ENCODE measurements around the gene SMIM3. TPM values are rescaled to one million over a fixed set of nuclear protein-coding genes. Genes with fewer than 3 reads are reported as not detected.

Gene SMIM3
- total and polyA plus RNA-seq, 2 of the 4 experiments (the other 2 are of a cell fraction): 37.5 to 53.4 TPM

DNA sequence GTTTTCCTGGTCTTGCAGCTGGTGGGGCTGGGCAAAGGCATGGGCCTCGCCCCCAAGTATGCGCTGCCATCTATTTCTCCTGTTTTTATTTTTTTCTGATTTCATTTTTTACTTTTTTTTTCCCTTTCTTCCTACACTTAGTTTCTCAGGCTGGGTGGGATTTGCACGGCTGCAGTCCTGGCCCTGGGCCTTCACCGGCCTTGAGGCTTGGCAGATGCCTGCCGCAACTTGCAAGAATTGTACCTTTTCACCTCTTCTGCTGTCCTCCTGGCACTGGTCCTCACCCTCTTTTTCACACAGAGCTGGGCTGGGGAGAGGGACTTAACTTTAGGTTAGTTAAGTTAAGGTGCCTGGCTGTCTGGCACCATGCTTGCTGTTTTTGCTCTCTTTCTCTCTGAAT lies 57.5 kb downstream of the SMIM3 start:
- in situ Hi-C loops (cut with MboI; ENCODE audit: low sequenced_read_pairs) (no loop called here), dilution Hi-C loops (cut with HindIII; ENCODE audit: low sequenced_read_pairs, unreplicated experiment) (no loop called here), intact Hi-C loops (cut with micrococcal nuclease) (no loop called here)
- 64% methylated on average over 3 of the region's 5 CpGs; no CpG with 5 or more reads in 1 of the 2 experiments for WGBS, 2 experiments (ENCODE audit: extremely low coverage in 2 of 2, insufficient read length in 1 of 2)
- Histone ChIP-seq H4K8ac (ENCODE audit: low read depth in 2 of 2, low read length in 2 of 2) (no peak overlapping the region), H3K79me1 (ENCODE audit: low read depth in 1 of 2, low read length in 2 of 2) (no peaks in the 10 kb centered on the region), H3K4ac (ENCODE audit: low read depth, low read length) (no peak overlapping the region), H3K27me3 (ENCODE audit: control insufficient read depth, insufficient read depth, low read length) (peaks cover 21% of the 10 kb centered on the region), H3K56ac (ENCODE audit: extremely low read depth, insufficient read depth, low read length) (no peak overlapping the region), H2BK15ac (ENCODE audit: low read depth, low read length) (no peak overlapping the region), H2AFZ (replicated peaks; ENCODE audit: low read length, poor library complexity) (no peak overlapping the region), H3K23ac (ENCODE audit: low read depth, low read length) (no peak overlapping the region), H3K4me2 (ENCODE audit: low read depth, low read length) (no peak overlapping the region), H3K4me1 (ENCODE audit: control insufficient read depth, insufficient read depth, low read length) (no peaks in the 10 kb centered on the region), H2AK9ac (replicated peaks; ENCODE audit: low read depth, low read length, poor library complexity) (no peak overlapping the region), H2AK5ac (ENCODE audit: low read depth, low read length) (no peak overlapping the region), H4K91ac (ENCODE audit: insufficient read depth, low read depth, low read length) (no peak overlapping the region), H4K5ac (ENCODE audit: low read depth, low read length) (no peak overlapping the region), H2BK20ac (ENCODE audit: low read depth, low read length) (no peak overlapping the region), H3K27ac (ENCODE audit: insufficient read depth, low read length) (no peak overlapping the region), H2BK5ac (ENCODE audit: low read depth, low read length, poor library complexity, severe bottlenecking) (no peak overlapping the region), H3K36me3 (ENCODE audit: control insufficient read depth, insufficient read depth, low read length) (no peaks in the 10 kb centered on the region), H3K4me3 (ENCODE audit: insufficient read depth, low read depth, low read length) (no peak overlapping the region), H3K9me1 (ENCODE audit: insufficient read depth, low read length) (no peaks in the 10 kb centered on the region), H3K9me3 (ENCODE audit: control insufficient read depth, insufficient read depth, low read length) (peaks cover 9% of the 10 kb centered on the region), H4K20me1 (ENCODE audit: insufficient read depth, low read length) (no peaks in the 10 kb centered on the region), H3K14ac (replicated peaks; ENCODE audit: low read depth, low read length) (no peak overlapping the region), H3K18ac (ENCODE audit: low read depth, low read length) (no peak overlapping the region), H2BK120ac (ENCODE audit: low read depth, low read length) (no peak overlapping the region), H3K9ac (ENCODE audit: low read depth, low read length) (no peak overlapping the region)
- ATAC-seq (ENCODE audit: low read depth) (no peak), DNase-seq (no peak)
- BruUV-seq (replicated peaks): no TSS peak
- POLR2A ChIA-PET (ENCODE audit: unreplicated experiment): no interaction called here
- TF ChIP-seq MXI1 (IDR thresholded peaks at IDR 0.05; ENCODE audit: borderline replicate concordance, low read depth, low read length) (no peak), CHD1 (IDR thresholded peaks at IDR 0.05; ENCODE audit: low read depth, low read length) (no peak), RAD21 (IDR thresholded peaks at IDR 0.05; ENCODE audit: low read length) (no peak), POLR2A (IDR thresholded peaks at IDR 0.05; ENCODE audit: low read depth, low read length) (no peak), CEBPB (IDR thresholded peaks at IDR 0.05; ENCODE audit: low read depth, low read length) (no peak), MAFK (IDR thresholded peaks at IDR 0.05; ENCODE audit: low read depth, low read length) (no peak), NFE2L2 (IDR thresholded peaks at IDR 0.05; ENCODE audit: low read depth, low read length) (no peak), SMC3 (IDR thresholded peaks at IDR 0.05; ENCODE audit: low read depth, low read length) (no peak), MAZ (IDR thresholded peaks at IDR 0.05; ENCODE audit: borderline replicate concordance, low read depth, low read length) (no peak), FOS (IDR thresholded peaks at IDR 0.05; ENCODE audit: low read depth, low read length) (no peak), RCOR1 (IDR thresholded peaks at IDR 0.05; ENCODE audit: insufficient replicate concordance, low read length) (no peak)
- TF ChIP-seq, protein P1, sequence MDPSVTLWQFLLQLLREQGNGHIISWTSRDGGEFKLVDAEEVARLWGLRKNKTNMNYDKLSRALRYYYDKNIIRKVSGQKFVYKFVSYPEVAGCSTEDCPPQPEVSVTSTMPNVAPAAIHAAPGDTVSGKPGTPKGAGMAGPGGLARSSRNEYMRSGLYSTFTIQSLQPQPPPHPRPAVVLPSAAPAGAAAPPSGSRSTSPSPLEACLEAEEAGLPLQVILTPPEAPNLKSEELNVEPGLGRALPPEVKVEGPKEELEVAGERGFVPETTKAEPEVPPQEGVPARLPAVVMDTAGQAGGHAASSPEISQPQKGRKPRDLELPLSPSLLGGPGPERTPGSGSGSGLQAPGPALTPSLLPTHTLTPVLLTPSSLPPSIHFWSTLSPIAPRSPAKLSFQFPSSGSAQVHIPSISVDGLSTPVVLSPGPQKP (IDR thresholded peaks at IDR 0.05; ENCODE audit: borderline replicate concordance, low read depth, low read length): no peak
- TF ChIP-seq, protein P2, sequence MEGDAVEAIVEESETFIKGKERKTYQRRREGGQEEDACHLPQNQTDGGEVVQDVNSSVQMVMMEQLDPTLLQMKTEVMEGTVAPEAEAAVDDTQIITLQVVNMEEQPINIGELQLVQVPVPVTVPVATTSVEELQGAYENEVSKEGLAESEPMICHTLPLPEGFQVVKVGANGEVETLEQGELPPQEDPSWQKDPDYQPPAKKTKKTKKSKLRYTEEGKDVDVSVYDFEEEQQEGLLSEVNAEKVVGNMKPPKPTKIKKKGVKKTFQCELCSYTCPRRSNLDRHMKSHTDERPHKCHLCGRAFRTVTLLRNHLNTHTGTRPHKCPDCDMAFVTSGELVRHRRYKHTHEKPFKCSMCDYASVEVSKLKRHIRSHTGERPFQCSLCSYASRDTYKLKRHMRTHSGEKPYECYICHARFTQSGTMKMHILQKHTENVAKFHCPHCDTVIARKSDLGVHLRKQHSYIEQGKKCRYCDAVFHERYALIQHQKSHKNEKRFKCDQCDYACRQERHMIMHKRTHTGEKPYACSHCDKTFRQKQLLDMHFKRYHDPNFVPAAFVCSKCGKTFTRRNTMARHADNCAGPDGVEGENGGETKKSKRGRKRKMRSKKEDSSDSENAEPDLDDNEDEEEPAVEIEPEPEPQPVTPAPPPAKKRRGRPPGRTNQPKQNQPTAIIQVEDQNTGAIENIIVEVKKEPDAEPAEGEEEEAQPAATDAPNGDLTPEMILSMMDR (conservative IDR thresholded peaks at IDR 0.05; ENCODE audit: low read depth, low read length): no peak
- TF ChIP-seq, protein P3, sequence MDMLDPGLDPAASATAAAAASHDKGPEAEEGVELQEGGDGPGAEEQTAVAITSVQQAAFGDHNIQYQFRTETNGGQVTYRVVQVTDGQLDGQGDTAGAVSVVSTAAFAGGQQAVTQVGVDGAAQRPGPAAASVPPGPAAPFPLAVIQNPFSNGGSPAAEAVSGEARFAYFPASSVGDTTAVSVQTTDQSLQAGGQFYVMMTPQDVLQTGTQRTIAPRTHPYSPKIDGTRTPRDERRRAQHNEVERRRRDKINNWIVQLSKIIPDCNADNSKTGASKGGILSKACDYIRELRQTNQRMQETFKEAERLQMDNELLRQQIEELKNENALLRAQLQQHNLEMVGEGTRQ (IDR thresholded peaks at IDR 0.05; ENCODE audit: low read depth, low read length): no peak
- CTCF ChIA-PET: no interaction called here

Measured in IMR-90 (cell line).